Kidney (tissue), 14 donors: ENCODE measurements around the gene EEF2KMT. TPM values are rescaled to one million over a fixed set of nuclear protein-coding genes. Genes with fewer than 3 reads are reported as not detected.

Experiments used
- DNase-seq, 5 donors: peaks; one replicate each; pipeline ENCODE4 v3.0.0-alpha.2; 2013 to 2020
- FAIRE-seq: peaks from 2 replicates; lab custom pipeline; 2012; peaks lifted over from hg19 to GRCh38; lab: Jason Lieb, UNC
- H3K27ac ChIP-seq, 2 donors: one replicate each; pipeline ENCODE4 v1.7.0; 2013; ENCODE audit warnings: low read depth in 2 of 2, low read length in 2 of 2, inconsistent platforms in 1 of 2
- H3K27me3 ChIP-seq: one replicate; pipeline ENCODE4 v1.7.1; 2013; ENCODE audit warnings: low read length, inconsistent platforms; ENCODE audit not compliant: control insufficient read depth, insufficient read depth
- H3K36me3 ChIP-seq, 3 donors: one replicate each; pipeline versions ENCODE4 v1.7.0 to v1.7.1; 2013; ENCODE audit warnings: low read length in 3 of 3, control low read depth in 1 of 3, inconsistent platforms in 1 of 3; ENCODE audit not compliant: insufficient read depth in 3 of 3, control insufficient read depth in 2 of 3
- H3K4me1 ChIP-seq, 3 donors: one replicate each; pipeline versions ENCODE4 v1.7.0 to v1.7.1; 2013; ENCODE audit warnings: low read length in 3 of 3, inconsistent platforms in 1 of 3, low read depth in 1 of 3; ENCODE audit not compliant: control insufficient read depth in 2 of 3, insufficient read depth in 2 of 3
- H3K4me3 ChIP-seq, 3 donors: one replicate each; pipeline versions ENCODE4 v1.7.0 to v1.8.1; 2013; ENCODE audit warnings: low read length in 3 of 3, control low read depth in 1 of 3, inconsistent platforms in 1 of 3
- H3K9ac ChIP-seq, 3 donors: one replicate each; pipeline versions ENCODE4 v1.7.0 to v1.7.1; 2013; ENCODE audit warnings: low read length in 3 of 3, control low read depth in 1 of 3, inconsistent platforms in 1 of 3
- H3K9me3 ChIP-seq, 3 donors: one replicate each; pipeline versions ENCODE4 v1.7.0 to v1.7.1; 2013; ENCODE audit warnings: low read length in 3 of 3, control low read depth in 1 of 3, inconsistent platforms in 1 of 3; ENCODE audit not compliant: control insufficient read depth in 2 of 3, insufficient read depth in 1 of 3
- intact Hi-C: fragments of 100-400 bp; cut with DNase I; formaldehyde crosslinking; loops from one replicate; pipeline ENCODE4 v1.11.1; 2022
- polyA plus RNA-seq: library from polyadenylated mRNA; stranded (reverse); fragments of 350-450 nt; fragmentation: Illumina TruSeq; extraction: RNeasy Lipid Tissue Mini Kit (QIAGEN cat#74804); gene quantifications from one replicate; pipeline ENCODE4 v1.2.3, GENCODE V29; 2014; ENCODE audit warnings: low read depth, low replicate concordance; ENCODE audit not compliant: insufficient read depth
- total RNA-seq: library from RNA; stranded (reverse); fragmentation: NEBNext Ultra II Directional; extraction: Animal tissue kit (Norgen Biotek cat#: 25700); gene quantifications from one replicate; pipeline ENCODE4 v1.2.1, GENCODE V29; 2021
- TF ChIP-seq, protein P1 (sequence below): IDR thresholded peaks from 3 replicates; pipeline ENCODE4 v1.5.1; 2012; ENCODE audit warnings: mild to moderate bottlenecking, moderate library complexity, borderline replicate concordance; ENCODE audit not compliant: insufficient read depth; ENCODE audit errors: extremely low read depth
- donor health status: control.
- donor health status: control.
- donor health status: control.
- donor health status: control.
- donor health status: control.
- donor health status: DM: yes; HTN: yes; CAD: no.
- donor health status: Normal renal cell carcinoma (clear cell type).

Gene EEF2KMT
- total and polyA plus RNA-seq, 2 donors from 2014 or later, result 11.1 to 12.8 TPM

DNA sequence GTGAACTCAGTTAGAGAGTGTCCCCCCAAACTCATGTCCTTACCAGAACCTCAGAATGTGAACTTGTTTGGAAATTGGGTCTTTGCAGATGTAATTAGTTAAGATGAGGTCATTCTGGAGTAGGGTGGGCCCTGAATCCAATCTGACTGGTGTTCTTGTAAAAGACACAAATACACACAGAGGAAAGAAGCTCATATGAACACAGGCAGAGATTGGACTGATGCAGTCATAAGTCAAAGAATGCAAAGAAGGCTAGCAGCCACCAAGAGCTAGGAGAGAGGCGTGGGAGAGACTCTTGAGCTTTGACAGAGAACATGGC lies 61.7 kb downstream of the EEF2KMT start:
- Histone ChIP-seq H3K9me3 (no peaks in the 10 kb centered on the region), H3K36me3 (no peaks in the 10 kb centered on the region), H3K27me3 (no peaks in the 10 kb centered on the region), H3K4me3 (no peak overlapping the region), H3K4me1 (peaks cover 0 to 13% (median 9%) of the 10 kb centered on the region in 3 donors), H3K27ac (no peak overlapping the region), H3K9ac (no peak overlapping the region)
- intact Hi-C loops, result no loop called here
- TF ChIP-seq, protein P1, sequence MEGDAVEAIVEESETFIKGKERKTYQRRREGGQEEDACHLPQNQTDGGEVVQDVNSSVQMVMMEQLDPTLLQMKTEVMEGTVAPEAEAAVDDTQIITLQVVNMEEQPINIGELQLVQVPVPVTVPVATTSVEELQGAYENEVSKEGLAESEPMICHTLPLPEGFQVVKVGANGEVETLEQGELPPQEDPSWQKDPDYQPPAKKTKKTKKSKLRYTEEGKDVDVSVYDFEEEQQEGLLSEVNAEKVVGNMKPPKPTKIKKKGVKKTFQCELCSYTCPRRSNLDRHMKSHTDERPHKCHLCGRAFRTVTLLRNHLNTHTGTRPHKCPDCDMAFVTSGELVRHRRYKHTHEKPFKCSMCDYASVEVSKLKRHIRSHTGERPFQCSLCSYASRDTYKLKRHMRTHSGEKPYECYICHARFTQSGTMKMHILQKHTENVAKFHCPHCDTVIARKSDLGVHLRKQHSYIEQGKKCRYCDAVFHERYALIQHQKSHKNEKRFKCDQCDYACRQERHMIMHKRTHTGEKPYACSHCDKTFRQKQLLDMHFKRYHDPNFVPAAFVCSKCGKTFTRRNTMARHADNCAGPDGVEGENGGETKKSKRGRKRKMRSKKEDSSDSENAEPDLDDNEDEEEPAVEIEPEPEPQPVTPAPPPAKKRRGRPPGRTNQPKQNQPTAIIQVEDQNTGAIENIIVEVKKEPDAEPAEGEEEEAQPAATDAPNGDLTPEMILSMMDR, result no peak
- no peak for DNase-seq
- FAIRE-seq, result no peak

Other genes with a start within 250 kb of the EEF2KMT start
- 78.4 TPM for gene PPL, start 160.6 kb downstream of the EEF2KMT start, total RNA-seq
- gene PPL, start 160.6 kb downstream of the EEF2KMT start, polyA plus RNA-seq, result 7.7 TPM
- 0.16 TPM for gene SEC14L5, start 139.5 kb downstream of the EEF2KMT start, total RNA-seq
- 0.13 TPM for gene SEC14L5, start 139.5 kb downstream of the EEF2KMT start, polyA plus RNA-seq
- gene NAGPA, start 63.9 kb downstream of the EEF2KMT start, total RNA-seq, result 13.8 TPM
- 14.5 TPM for gene NAGPA, start 63.9 kb downstream of the EEF2KMT start, polyA plus RNA-seq
- gene C16orf89, start 31.8 kb downstream of the EEF2KMT start, total RNA-seq, result 5.4 TPM
- 68.4 TPM for gene C16orf89, start 31.8 kb downstream of the EEF2KMT start, polyA plus RNA-seq
- 23.4 TPM for gene ALG1, start 26.0 kb downstream of the EEF2KMT start, total RNA-seq
- gene ALG1, start 26.0 kb downstream of the EEF2KMT start, polyA plus RNA-seq, result 26.4 TPM